Myocyte (in vitro differentiated cells): ENCODE measurements around the gene NAT14. TPM values are rescaled to one million over a fixed set of nuclear protein-coding genes. Genes with fewer than 3 reads are reported as not detected.
"Not testable (repeated sequence)": the region's sequence is repeated elsewhere in the genome, so short reads cannot be mapped to it uniquely, and the experiment has no call there.

Experiments
- DNase-seq: peaks from one replicate; pipeline ENCODE4 v3.0.0-alpha.2; 2012; ENCODE audit warnings: low read depth
- total RNA-seq: library from RNA; depleted of rRNA; stranded (reverse); fragments of >200 nt; gene quantifications from 2 replicates; pipeline ENCODE4 v1.2.3, GENCODE V29; 2014

Gene NAT14
- total RNA-seq, 1 donor from 2014 or later = 24.7 TPM

- not testable (repeated sequence) for DNase-seq
Observed at GRCh38 chr19:55534280-55534679, 49.3 kb downstream of the NAT14 start.

DNA sequence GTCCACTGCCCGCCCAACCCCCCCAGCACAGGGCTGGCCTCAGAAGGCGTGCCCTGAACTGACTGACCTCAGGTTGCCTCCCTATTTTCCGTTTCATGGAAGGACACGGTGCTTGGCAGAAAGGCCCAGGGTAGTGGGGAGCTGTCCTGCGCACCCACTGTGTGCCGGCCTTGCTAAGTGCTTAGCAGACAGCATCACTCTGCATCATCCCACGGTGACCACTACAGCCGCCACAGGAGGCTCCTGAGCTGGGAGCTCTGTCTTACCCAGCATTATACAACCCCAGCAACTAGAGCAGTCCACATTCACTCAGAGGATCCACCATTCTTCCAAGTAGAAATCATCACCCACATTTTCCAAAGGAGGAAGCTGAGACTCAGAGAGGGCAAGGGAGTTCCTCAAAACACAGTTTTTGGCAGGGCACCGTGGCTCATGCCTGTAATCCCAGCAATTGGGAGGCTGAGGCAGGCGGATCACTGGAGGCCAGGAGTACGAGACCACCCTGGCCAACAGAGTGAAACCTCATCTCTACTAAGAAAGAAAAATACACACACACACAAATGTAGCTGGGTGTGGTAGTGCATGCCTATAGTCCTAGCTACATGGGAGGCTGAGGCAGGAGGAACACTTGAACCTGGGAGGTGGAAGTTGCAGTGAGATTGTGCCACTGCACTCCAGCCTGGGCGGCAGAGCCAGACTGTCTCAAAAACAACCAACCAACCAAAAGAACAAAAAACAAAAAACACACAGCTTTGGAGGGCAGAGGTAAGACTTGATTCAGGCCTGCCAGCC, 50.4 kb downstream of the NAT14 start:
- DNase-seq = no peak

DNA sequence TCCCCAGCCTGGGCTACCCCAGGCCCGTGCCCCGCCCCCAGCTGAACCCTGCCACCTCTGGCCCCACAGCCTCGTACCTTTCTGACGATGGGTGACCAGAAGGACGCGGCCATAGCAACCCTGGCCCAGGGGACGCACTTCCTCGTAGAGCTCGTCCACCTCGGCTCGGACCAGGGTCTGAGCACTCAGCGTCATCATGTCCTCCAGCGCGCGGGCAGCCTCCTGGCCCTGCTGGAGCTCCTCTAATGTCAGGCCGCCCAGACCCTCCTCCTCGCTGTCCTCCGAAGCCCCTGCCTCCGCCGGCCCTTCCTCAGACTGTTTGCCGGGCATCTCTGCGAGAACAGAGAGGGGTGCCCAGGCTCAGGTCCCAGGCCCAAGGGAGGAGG, 51.0 kb downstream of the NAT14 start:
- no peak for DNase-seq

DNA sequence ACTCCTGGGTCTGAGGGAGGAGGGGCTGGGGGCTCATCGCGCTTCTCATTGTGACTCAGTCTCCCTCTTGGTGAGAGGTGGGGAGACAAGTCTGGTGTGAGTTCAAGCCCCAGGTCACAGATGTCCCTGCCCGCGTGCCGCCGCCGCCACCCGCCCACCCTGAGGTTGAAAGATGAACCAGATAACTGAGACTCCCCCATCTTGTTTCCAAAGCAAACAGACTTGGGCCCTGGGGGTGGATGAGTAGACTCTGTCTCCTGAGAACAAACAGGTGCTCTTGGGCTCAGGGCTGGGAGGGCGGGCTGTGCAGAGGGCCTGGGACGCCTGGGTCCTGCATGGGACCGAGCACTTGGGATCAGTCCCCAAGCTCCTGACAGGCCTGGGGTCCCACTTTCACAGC, 51.4 kb downstream of the NAT14 start:
- DNase-seq = peak; percentile 68

Other genes with a start within 250 kb of the NAT14 start
- 64.6 and 68.0 TPM in 2 replicates for gene PPP6R1, start 226.2 kb upstream of the NAT14 start, total RNA-seq
- 37.1 and 39.3 TPM in 2 replicates for gene HSPBP1, start 205.1 kb upstream of the NAT14 start, total RNA-seq
- 5.5 and 12.2 TPM in 2 replicates for gene BRSK1, start 201.2 kb upstream of the NAT14 start, total RNA-seq
- not detected in 2 replicates for gene TMEM150B, start 159.8 kb upstream of the NAT14 start, total RNA-seq
- gene KMT5C, start 145.3 kb upstream of the NAT14 start, total RNA-seq = 17.3 and 28.9 TPM in 2 replicates
- gene COX6B2, start 130.5 kb upstream of the NAT14 start, total RNA-seq = 0.24 TPM in 1 of 2 replicates, not detected in the other
- not detected in 2 replicates for gene GARIN5B, start 121.9 kb upstream of the NAT14 start, total RNA-seq
- 0.19 and 0.83 TPM in 2 replicates for gene IL11, start 114.7 kb upstream of the NAT14 start, total RNA-seq
- gene TMEM190, start 108.4 kb upstream of the NAT14 start, total RNA-seq = not detected in 2 replicates
- not detected in 2 replicates for gene TMEM238, start 100.9 kb upstream of the NAT14 start, total RNA-seq
- gene RPL28, start 99.3 kb upstream of the NAT14 start, total RNA-seq = 321 and 447 TPM in 2 replicates
- 39.8 and 54.9 TPM in 2 replicates for gene UBE2S, start 77.4 kb upstream of the NAT14 start, total RNA-seq
- not detected in 2 replicates for gene SHISA7, start 41.9 kb upstream of the NAT14 start, total RNA-seq
- gene ISOC2, start 23.5 kb upstream of the NAT14 start, total RNA-seq = 152 and 196 TPM in 2 replicates
- not detected in 2 replicates for gene C19orf85, start 20.4 kb upstream of the NAT14 start, total RNA-seq
- 7.1 and 12.3 TPM in 2 replicates for gene ZNF628, start 8.6 kb upstream of the NAT14 start, total RNA-seq
- 1.2 and 2.1 TPM in 2 replicates for gene SSC5D, start 3.2 kb downstream of the NAT14 start, total RNA-seq
- 39.9 and 84.5 TPM in 2 replicates for gene SBK2, start 51.9 kb downstream of the NAT14 start, total RNA-seq
- 1.4 and 5.1 TPM in 2 replicates for gene SBK3, start 60.4 kb downstream of the NAT14 start, total RNA-seq
- gene ZNF579, start 95.7 kb downstream of the NAT14 start, total RNA-seq = 13.1 and 13.3 TPM in 2 replicates
- 5.3 and 9.1 TPM in 2 replicates for gene FIZ1, start 114.3 kb downstream of the NAT14 start, total RNA-seq
- 21.9 and 29.8 TPM in 2 replicates for gene ZNF524, start 115.1 kb downstream of the NAT14 start, total RNA-seq
- 2.9 and 3.5 TPM in 2 replicates for gene ZNF865, start 120.5 kb downstream of the NAT14 start, total RNA-seq
- 8.7 and 9.3 TPM in 2 replicates for gene ZNF784, start 139.4 kb downstream of the NAT14 start, total RNA-seq
- 10.2 and 14.7 TPM in 2 replicates for gene ZNF580, start 155.8 kb downstream of the NAT14 start, total RNA-seq
- gene ZNF581, start 158.5 kb downstream of the NAT14 start, total RNA-seq = 11.4 and 13.2 TPM in 2 replicates
- 23.5 and 25.5 TPM in 2 replicates for gene CCDC106, start 163.0 kb downstream of the NAT14 start, total RNA-seq
- 63.8 and 67.0 TPM in 2 replicates for gene U2AF2, start 169.8 kb downstream of the NAT14 start, total RNA-seq
- gene EPN1, start 190.0 kb downstream of the NAT14 start, total RNA-seq = 73.4 and 93.4 TPM in 2 replicates